HG02938 (cell line): ENCODE data around the gene COL4A1.

Experiments used
- ATAC-seq: cut with Tn5 transposase; IDR thresholded peaks from one replicate; pipeline ENCODE4 v1.9.1; 2021; ENCODE audit warnings: mild to moderate bottlenecking, moderate library complexity; ENCODE audit not compliant: unreplicated experiment

The COL4A1 gene

DNA sequence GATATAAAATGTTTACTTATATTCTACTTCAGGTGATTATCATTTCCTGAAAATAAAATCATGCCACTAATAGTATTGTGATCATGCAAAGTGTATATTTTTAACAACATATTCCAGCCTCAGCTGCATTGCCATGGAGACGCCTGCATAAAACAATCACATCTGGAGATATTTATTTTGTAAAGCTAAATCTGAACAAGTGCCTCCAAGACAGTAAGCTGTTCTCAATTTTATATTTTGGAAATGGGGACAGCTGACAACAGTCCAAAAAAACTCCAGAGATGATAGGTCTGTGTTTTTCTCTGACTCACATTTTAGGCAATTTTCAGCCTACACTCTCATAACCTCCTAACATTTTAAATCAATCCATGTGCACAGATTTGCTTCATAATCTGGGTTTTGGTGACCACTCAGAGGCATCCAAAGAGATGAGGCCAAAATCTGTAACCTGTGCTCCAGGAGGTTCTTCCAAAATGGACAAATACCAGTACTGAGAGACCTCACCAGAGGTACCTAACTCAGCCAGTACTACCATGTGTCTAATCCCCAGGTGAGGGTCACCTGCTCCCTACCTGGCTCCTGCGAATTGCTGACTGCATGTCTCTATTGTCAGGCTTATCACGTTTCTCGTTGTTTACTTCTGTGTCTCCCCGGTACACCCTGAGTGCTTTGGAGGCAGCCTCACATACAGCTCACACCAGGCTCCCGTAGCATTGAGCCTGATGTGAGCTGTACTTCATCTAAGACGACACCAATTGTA lies 62.7 kb downstream of the COL4A1 start:
- ATAC-seq = no peak

DNA sequence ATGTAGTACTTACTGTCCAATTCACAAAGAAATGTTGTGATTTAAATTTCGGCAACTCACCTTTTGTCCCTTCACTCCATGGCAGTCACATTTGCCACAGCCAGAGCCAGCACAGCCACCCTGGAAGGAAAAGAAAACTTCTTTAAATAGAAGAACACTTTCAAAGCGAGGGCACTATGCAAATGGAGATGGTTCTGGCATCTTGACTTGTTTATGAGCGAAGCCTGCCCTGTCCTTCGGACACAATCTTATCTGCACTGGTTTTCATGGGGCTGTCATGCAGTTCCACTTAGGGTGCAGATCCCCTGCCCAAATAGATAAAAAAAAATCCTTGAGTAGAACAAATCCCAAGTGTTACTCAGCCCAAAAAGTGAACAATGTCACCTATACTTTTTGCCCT lies 64.3 kb downstream of the COL4A1 start:
- no peak for ATAC-seq

DNA sequence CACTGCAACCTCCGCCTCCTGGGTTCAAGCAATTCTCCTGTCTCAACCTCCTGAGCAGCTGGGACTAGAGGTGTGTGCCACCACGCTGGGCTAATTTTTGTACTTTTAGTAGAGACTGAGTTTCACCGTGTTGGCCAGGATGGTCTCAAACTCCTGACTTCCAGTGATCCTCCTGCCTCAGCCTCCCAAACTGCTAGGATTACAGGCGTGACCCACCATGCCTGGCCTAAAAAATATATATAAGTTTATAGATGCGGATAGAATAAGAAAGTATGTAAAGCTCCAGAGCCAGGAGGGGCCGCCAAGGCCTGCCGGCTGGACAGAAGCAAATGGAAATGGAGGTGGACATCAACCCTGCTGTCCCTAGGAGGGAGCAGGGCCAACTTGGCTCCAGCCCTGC lies 66.0 kb downstream of the COL4A1 start:
- ATAC-seq = no peak

DNA sequence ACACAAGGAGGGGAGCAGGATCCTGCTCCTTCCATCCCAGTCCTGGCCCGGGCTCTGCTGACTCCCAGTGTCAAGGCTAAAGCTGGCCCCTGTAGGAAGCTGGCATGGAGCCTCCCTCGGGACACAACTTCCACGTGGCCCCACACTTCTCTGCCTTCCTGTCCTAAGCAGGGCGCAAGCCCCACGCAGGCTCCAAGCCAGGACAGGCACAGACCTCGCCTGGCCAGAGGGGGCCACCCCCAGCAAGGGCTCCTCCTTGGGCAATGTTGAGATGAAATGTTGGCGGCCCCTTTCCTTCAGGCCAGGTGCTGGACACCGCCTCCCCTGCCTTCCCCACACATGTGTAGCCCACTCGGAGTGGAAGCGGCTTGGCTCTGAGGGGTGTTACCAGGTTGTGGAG lies 66.6 kb downstream of the COL4A1 start:
- ATAC-seq = no peak

DNA sequence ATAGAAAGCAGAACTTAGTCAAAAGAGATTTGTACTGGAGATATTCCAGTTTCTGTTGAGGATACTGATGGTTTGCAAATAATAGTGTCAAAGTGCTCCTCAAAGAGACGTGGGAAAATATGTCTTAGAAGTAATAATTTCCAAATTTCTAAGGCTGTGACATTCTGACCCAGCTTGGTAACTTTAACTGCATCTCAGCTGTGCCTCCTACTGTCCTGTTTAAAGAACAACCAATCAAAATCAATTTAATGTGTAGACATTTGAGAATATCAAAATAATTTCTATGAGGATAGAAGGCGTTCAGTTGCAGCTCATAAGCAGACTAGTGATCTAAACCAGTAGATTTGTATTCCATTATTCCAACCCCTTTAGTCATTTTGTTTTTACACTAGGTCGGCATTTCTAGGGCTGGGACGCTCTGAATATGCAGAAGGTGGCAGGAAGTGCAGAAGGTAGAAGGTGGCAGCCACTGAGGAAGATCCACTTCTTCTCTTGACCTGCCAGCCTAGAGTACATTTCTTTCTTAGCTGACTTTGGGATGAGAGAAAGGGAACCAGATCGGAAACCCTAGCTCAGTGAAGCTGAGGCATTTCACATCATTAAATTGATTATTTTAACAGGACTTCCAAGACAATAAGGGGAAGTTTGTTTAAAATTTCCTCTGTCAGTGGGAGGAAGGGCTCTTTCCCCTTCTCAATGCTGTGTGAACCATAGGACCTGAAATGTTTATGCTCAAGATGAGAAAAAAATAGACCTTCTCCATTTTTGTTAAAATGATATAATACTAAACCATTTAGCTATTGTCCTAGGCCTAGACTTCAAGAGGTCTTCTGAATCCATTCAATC lies 67.5 kb downstream of the COL4A1 start:
- no peak for ATAC-seq

DNA sequence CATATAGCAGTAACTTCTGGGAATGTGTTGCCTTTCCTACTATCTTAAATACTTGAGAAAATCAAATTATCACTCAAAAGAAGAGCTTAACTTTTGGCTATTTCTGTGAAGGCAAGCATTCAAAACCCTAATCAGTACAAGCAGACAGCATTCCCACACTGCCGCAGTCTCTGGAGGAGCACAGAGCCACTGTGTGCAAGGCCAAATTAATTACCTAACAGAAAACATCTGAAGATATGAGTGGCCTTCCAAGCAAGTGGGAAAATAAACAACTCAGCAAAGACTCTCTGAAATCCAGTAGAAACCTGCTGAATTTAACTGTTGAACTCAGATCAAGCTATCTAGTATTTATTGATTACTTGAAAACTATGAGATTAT lies 68.2 kb downstream of the COL4A1 start:
- no peak for ATAC-seq

DNA sequence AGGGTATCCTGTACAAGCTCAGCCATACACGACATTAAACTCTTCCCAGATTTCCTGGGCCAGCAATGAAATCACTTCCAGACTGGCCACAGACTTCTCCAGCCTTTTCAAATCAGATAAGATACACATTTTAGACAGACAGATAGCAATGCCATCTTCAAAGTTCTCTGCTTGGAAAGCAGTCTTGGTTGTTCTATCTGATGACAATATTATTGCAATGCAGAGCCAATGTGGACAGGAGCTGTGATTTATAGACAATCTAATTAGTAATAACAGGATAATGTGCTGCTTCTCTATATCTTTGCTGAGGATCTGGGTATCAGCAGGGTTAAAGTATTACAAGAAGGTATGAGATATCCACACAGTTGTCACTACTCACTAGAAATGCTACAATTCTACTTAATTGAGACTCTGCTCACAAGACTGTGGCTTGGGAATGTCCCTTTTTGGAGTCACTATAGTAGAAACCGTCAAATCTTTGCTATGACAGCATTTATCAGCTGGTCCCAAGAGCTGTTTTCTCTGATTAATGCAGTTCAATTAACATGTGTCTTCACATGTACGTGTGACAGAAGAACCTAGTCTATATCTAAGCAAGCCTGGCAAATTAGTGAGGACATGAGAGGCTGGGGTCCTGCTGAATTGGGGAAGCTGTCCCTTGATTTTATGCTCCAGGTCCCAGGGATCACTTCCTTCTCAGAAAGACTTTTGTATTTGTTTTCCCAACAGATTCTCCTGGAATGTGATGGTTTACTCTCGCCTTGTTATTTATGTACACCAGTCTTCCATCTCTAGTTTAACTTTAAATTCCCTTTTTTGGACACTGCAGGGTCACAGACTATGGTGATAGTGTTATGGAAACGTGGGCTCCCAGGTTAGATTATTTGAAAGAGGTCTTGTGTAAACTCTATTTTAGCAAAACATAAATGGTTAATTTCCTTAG lies 68.8 kb downstream of the COL4A1 start:
- no peak for ATAC-seq

DNA sequence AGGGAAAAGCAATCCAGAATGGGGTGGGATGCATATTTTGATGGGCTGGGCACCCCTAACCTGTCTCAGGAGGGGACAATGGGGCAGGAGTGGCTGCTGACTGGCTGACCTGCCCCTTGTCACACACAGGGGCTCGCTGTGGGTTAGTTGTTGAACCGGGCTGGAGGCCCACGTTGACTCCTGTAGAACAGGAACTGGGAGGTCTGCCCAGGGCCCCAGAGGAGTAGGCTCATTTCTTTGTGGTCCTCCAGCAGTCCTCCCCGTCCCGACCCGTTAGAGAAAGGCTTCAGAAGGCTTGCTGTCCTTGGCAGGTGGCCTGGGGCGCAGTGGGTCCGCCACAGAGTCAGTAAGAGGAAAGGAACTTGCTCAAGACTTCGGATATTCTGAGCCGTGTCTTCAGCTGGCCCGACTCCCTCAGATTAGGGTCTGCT lies 70.1 kb downstream of the COL4A1 start:
- no peak for ATAC-seq

DNA sequence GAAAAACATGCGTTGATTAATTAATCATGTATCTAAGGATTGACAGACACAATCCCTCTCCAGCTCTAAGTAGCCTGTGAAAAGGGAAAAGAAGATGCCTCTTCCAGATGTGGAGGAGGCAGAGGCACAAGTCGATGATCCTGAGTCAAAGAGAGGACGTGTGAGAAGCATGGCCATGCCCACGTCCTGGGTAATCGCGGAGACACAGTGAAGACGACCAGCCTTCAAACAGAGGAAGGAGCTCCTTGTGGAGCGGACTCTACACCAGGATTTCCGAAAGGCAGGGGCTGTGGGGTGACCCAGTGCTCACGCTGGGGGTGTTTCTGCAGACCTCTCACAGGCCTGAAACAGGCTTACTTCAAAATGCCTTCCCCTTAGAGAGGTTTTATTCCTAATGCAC lies 70.5 kb downstream of the COL4A1 start:
- ATAC-seq = no peak

DNA sequence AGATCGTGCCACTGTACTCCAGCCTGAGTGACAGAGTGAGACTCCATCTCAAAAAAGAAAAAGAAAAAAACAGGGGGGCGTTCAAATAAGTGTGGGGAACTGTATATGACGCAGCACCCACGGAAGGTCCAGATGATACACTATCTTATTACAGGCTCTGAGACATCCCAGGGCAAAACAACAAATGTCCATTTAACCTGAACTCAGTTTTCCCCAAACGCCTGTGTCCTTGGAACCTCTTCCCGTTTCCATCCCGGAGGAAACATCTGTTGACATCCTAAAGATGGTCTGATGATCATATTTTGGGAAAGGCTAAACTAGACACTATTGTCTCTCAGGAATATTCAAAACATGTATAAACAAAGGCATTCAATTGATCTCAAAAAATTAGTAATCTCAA lies 72.4 kb downstream of the COL4A1 start:
- no peak for ATAC-seq

DNA sequence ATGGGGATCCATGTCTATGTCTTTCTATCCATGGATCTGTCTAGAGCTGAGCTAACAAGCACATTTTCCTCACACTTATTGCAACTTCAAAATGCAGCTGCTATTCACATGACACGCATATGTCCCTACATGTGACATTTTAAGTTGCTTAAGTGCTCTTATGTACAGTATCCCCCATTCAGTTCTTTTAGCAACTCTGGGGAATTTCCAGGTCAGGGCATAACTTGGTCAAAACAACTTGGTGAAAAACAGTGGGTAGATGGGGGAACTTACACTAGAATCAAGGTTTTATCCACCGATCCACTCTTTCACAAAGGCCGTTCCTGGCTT lies 73.0 kb downstream of the COL4A1 start:
- no peak for ATAC-seq

DNA sequence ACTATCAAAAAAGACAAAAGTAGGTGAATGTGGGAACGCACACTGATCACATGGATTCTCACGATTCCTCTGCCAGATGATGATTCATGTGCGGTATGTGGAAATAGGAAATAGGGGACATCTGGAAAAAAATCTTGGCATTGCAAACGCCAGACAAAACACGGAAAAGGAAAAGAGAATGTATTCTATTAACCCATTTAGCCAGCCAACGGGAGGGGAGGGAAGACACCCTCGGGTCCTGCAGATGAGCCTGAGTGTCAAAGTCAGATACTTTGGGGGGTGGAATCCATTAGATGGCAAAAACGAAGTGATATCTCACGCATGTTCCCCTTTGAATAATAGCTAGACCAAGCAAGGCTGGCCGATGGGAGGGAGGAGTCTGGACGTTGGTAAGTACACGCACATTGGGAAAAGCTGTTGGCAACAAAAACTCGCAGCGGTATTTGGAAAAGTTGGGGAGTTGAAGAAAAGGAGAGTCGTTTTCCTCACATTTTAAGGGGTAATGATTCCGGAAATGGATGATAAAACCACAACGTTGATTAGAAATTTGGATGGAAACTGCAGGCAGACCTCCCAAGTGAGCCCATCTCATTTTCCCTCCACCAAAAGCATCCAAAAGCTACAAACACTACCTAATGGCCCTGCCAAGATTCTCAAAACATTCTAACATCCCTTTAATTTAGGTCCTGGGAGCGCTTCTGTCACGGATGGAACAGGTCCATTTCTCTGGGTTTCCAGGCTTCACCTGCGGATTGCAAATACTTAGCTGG lies 73.6 kb downstream of the COL4A1 start:
- ATAC-seq = no peak

DNA sequence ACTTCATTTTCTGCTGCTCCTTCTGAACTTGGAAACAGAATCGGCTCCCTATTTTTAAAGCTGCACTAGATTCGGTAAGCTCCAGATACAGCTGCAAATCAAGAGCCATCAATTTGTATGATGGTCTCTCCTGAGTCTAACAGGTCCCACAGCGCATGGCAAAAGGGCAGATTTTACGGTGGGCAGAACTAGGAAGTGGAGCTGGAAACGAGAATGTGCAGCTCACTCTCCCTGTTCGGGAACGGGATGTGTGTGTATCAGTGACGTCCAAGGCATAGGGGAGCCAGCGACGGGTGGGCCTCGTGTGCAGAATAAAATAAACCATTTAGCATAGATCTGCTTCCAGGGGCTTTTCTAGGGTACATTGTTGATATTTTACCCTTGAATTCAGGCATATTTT lies 74.2 kb downstream of the COL4A1 start:
- ATAC-seq = no peak

DNA sequence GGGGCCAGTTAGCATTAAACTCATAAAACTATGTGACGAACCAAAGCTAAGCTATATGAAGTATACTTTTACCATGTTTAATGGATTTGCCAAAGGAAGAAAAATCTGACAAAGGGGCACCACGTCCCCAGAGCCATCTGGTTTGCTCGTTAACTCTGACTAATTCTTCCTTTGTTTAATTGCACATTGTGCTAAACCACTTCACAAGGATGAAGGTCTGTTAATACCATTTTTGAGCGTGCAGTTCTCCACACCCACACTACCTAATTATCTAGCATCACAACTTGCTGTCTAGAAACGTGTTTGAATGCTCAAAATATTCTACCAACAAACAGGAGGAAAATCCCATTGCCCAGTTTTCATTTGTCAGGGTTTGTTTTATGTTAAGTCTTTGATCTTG lies 74.8 kb downstream of the COL4A1 start:
- no peak for ATAC-seq

DNA sequence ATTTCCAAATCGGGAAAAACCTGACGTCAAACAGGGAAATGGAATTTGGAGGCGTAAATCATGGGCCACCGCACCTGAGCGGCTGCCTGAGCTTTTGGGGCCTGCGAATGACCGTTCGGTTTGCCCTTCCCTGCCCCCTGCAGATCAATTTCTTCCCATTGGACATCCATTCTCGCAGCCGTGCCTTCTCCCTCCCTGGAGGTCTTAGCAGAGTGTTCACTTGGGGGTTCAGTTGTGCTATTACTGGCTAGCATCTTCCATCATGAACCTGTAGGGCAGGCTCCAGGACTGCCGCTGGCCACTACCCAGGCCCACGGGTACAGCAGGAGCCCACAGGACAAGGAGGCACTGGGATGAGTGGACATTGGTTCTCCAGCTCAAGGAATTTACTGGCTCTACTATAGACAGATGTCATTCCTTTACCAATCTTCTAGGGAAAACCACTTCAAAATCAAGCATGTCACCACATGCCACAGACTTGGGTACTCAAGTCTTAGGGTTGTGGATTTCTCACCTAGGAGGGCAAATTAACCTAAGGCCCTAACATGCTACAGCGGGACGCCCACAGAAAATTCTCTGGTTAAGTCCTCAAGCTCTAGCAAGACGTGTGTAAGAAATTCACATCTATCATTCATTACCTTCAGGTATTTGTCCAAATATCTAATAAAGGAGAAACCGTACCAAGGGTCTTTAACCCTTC lies 75.5 kb downstream of the COL4A1 start:
- no peak for ATAC-seq

DNA sequence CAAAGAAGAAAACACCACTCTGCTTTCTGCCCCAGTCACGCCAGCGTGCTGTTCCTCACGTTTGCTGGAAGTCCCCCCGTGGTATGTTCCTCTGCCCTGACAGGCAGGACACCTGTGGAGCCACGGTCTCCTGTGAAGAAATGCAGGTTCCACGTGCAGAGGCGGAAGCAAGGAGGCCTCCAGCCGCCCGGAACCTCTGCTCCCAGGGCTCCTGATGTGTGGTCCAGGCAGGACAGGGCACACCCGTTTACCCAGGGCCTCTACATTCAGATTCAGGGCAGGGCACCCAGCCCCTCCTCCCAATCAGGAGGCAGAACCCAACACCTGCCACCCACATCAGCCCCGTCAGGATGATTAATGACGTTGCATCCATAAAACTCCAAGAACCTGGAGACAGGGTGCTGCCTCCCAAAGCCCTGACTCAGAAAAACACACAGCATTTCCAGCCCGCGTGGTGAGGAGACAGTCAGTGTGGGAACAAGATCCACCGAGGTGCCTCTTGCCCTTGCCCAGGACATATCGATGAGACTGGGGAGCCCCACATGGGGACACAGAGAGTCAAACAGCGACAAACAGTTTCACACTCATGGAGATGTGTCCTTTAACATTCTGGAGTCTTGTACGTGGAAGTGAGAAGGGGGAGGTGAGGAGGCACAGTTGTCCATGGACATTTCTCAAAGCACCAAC lies 76.2 kb downstream of the COL4A1 start:
- ATAC-seq = no peak

DNA sequence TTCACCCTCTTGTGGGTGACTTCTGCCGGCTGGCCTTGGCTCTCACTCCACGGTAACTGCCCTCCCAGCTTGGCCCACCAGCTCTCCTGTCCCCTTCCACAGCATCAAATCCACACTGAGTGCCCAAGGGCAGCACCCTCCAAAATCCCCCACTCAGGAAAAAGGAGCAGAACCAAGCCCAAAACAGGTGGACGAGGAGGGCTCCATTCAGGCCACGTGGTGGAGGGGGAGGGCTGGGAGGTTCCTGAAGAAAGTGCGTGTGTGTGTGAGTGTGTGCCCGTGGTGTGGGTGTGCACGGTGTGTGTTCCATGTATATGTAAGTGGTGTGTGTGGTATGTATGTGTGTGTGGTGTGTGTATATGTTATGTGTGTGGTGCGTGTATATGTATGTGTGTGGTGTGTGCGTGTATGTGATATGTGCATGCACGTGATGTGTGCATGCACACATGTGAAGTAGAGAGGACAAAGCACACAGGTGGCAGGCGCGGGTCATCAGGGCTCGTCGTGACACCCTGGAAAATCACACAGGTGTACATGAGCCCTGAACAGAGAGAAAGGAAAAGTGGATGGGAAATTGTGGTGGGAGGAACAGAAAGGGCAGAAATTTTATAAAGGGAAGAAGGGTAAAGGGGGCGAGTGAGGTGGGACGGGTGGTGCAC lies 76.9 kb downstream of the COL4A1 start:
- ATAC-seq = no peak

DNA sequence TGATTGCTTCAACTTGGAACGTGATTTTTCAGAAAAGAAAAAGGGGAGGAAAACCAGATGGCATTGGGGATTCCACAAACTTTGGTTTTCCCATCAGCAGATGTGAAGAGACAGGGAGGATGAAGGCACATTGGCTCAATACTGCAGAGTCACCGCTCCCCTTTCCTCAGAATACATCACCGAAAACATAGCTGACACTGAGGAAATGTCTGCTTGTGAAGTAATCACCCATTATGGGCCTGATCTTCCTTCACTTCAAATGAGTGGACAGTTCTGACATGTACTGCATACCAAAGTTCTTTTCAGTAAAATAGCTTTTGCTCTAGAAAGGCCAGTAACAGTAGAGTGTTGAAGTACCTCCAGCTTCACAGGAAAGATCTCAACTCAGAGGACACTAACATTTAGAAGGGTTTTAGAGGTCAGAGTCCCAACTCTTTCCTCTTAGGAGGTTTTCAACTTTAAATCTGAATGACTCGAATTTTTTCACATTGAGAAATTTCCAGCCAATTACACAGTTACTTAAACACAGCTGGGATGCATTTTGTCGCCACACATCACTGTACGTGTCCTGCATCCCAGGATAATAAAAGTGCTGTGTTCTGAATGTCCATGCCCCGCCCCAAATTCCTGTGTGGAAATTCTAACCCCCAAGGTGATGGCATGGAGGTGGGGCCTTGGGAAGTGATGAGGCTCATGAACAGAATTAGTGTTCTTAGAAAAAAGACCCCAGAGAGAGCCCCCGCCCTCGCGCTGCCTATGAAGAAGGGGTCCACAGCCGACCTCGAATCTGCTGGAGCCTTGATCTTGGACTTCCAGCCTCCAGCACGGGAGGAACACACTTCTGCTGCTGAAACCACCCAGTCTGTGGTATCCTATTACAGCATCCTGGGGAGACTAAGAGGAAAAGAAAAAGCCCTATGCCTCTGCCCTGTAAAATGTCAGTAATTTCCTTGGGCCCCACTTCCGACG lies 77.7 kb downstream of the COL4A1 start:
- no peak for ATAC-seq
